K562 (cell line): ENCODE measurements around the gene ZKSCAN8. TPM values are rescaled to one million over a fixed set of nuclear protein-coding genes. Genes with fewer than 3 reads are reported as not detected.

Source experiments
- ATF3 ChIP-seq, 2 experiments: fragments of 450-650 bp in 1 of 2; sonication (generic) in 1 of 2; formaldehyde crosslinking in 1 of 2; IDR thresholded peaks in 1 of 2; conservative IDR thresholded peaks in 1 of 2; 2 replicates each; pipeline versions ENCODE4 v1.6.1 to v1.8.1; 2016 to 2023; ENCODE audit warnings: mild to moderate bottlenecking in 2 of 2, moderate library complexity in 2 of 2, inconsistent platforms in 1 of 2, missing genetic modification reagents in 1 of 2
- CBFA2T3 ChIP-seq: fragments of 450-650 bp; IDR thresholded peaks from 2 replicates; pipeline ENCODE4 v1.6.1; 2017
- CBFB ChIP-seq: sonication (generic); formaldehyde crosslinking; IDR thresholded peaks from 2 replicates; pipeline ENCODE4 v1.4.0; 2020; ENCODE audit warnings: mild to moderate bottlenecking, missing genetic modification reagents
- CXXC5 ChIP-seq: fragments of 250-450 bp; sonication (Bioruptor Pico); IDR thresholded peaks from 2 replicates; pipeline ENCODE4 v1.8.0; 2022; ENCODE audit warnings: inconsistent platforms, mild to moderate bottlenecking, moderate library complexity
- EP300 ChIP-seq: IDR thresholded peaks from 2 replicates; pipeline ENCODE4 v1.6.1; 2012; ENCODE audit warnings: low read length, improper control_type of control experiment
- FOXJ2 ChIP-seq: fragments of 200-800 bp; sonication (Bioruptor generic); IDR thresholded peaks from 2 replicates; pipeline ENCODE4 v1.6.1; 2016; ENCODE audit warnings: missing genetic modification characterization, missing compliant biosample characterization
- HINFP ChIP-seq: fragments of 450-650 bp; conservative IDR thresholded peaks from 2 replicates; pipeline ENCODE4 v1.6.1; 2016; ENCODE audit warnings: missing genetic modification characterization, low read depth, mild to moderate bottlenecking, control low read depth, missing compliant biosample characterization
- HSF4 ChIP-seq: fragments of 250-450 bp; sonication (Bioruptor Pico); IDR thresholded peaks from 2 replicates; pipeline ENCODE4 v2.1.2; 2022; ENCODE audit warnings: mild to moderate bottlenecking, moderate library complexity, borderline replicate concordance
- JUNB ChIP-seq: fragments of 450-650 bp; formaldehyde crosslinking; conservative IDR thresholded peaks from 2 replicates; pipeline ENCODE4 v1.4.0; 2020; ENCODE audit warnings: mild to moderate bottlenecking
- KLF13 ChIP-seq: fragments of 450-650 bp; IDR thresholded peaks from 2 replicates; pipeline ENCODE4 v1.6.1; 2016; ENCODE audit warnings: missing genetic modification characterization, low read depth, mild to moderate bottlenecking, missing compliant biosample characterization, moderate library complexity, borderline replicate concordance
- MAFF ChIP-seq: IDR thresholded peaks from 2 replicates; pipeline ENCODE4 v1.6.1; 2012; ENCODE audit warnings: low read length, improper control_type of control experiment
- MXI1 ChIP-seq: IDR thresholded peaks from 2 replicates; pipeline ENCODE4 v1.6.1; 2011; ENCODE audit warnings: low read depth, mild to moderate bottlenecking, improper control_type of control experiment, low read length
- PHF21A ChIP-seq: fragments of 450-650 bp; IDR thresholded peaks from 2 replicates; pipeline ENCODE4 v1.6.1; 2017; ENCODE audit warnings: low read depth, borderline replicate concordance
- PRDM10 ChIP-seq: fragments of 450-650 bp; IDR thresholded peaks from 2 replicates; pipeline ENCODE4 v1.6.1; 2018; ENCODE audit not compliant: partially characterized antibody
- PTRF ChIP-seq: fragments of 450-650 bp; IDR thresholded peaks from 2 replicates; pipeline ENCODE4 v1.6.1; 2016; ENCODE audit warnings: mild to moderate bottlenecking, missing genetic modification characterization, missing compliant biosample characterization
- RAD51 ChIP-seq: fragments of 450-650 bp; IDR thresholded peaks from 2 replicates; pipeline ENCODE4 v1.7.1; 2016; ENCODE audit warnings: low read depth, mild to moderate bottlenecking, borderline replicate concordance
- SREBF1 ChIP-seq: fragments of 150-350 bp; IDR thresholded peaks from 2 replicates; pipeline ENCODE4 v1.6.1; 2014; ENCODE audit warnings: antibody characterized with exemption, low read depth, low read length, borderline replicate concordance
- polyA plus RNA-seq, 8 experiments: library from polyadenylated mRNA; depleted of rRNA in 4 of 8; stranded (reverse) in 5 of 8; unstranded in 3 of 8; fragments of >200 nt; fragmentation: Nextera tagmentation in 2 of 8; fragmentation: Illumina TruSeq in 1 of 8; extraction: Ambion mirVana in 2 of 8; extraction: Trizol in 1 of 8; gene quantifications; 2 replicates each; pipeline versions ENCODE4 v1.2.1 to v1.2.3, GENCODE V29; 2011 to 2014; ENCODE audit warnings: inconsistent platforms in 1 of 8, missing spikeins in 1 of 8
- total RNA-seq, 7 experiments: library from RNA; depleted of rRNA in 6 of 7; stranded (reverse); fragments of >200 nt in 6 of 7; fragmentation: Illumina TruSeq in 2 of 7; extraction: Trizol in 2 of 7; gene quantifications; 2 replicates each; pipeline versions ENCODE4 v1.2.1 to v1.2.3, GENCODE V29; 2011 to 2021; ENCODE audit warnings: low replicate concordance in 1 of 7

ZKSCAN8 gene
- total and polyA plus RNA-seq, 9 of the 15 experiments (the other 6 are each of a cell fraction or from before 2014, with no cell fraction given), result 3.3 to 37.7 (median 21.7) TPM

- TF ChIP-seq CBFA2T3 (peak; percentile 39; the same call in 1 of the 2 replicates), ATF3 (IDR thresholded peaks at IDR 0.05) (peak; percentile 17; the same call in 1 of the 2 replicates), ATF3 (CRISPR knock-in tag; conservative IDR thresholded peaks at IDR 0.05) (peak; percentile 92; the same call in 1 of the 2 replicates), PHF21A (peak; percentile 91), PRDM10 (peak; percentile 67), MXI1 (peak; percentile 68; the same call in 1 of the 2 replicates), HSF4 (CRISPR knock-in tag) (0 out of 2 replicates have a peak, but pooled peaks have one; percentile 60), PTRF (no peak), CBFB (CRISPR knock-in tag) (peak; percentile 92; the same call in 1 of the 2 replicates), HINFP (tag) (no peak), CXXC5 (CRISPR knock-in tag) (peak; percentile 94), KLF13 (tag) (peak; percentile 78), EP300 (peak; percentile 91), FOXJ2 (tag) (peak; percentile 92), SREBF1 (0 out of 2 replicates have a peak, but pooled peaks have one; percentile 74), JUNB (CRISPR knock-in tag) (no peak), MAFF (peak; percentile 54; the same call in 1 of the 2 replicates), RAD51 (peak; percentile 39; the same call in 1 of the 2 replicates)
Observed at GRCh38 chr6:28136585-28137504, 4.8 kb upstream of the ZKSCAN8 start (continued).
